HuH-7.5 (cell line): ENCODE results near the gene MRO.
A peak's percentile ranks its signal among the peaks of the same experiment; 100 is the strongest.
"Not testable (repeated sequence)": the region's sequence is repeated elsewhere in the genome, so short reads cannot be mapped to it uniquely, and the experiment has no call there.

Source experiments
- DNase-seq: peaks from one replicate; pipeline ENCODE4 v3.0.0; 2011; ENCODE audit warnings: low spot score

Gene MRO

GRCh38 chr18:50833496-50833895, 13.7 kb upstream of the MRO start:
- DNase-seq: not testable (repeated sequence)

- no peak for DNase-seq
These were observed 12.9 kb upstream of the MRO start for GRCh38 chr18:50832754-50833153.

- no peak for DNase-seq
These were observed 10.7 kb upstream of the MRO start for GRCh38 chr18:50830544-50830943.

GRCh38 chr18:50829644-50830043, 9.8 kb upstream of the MRO start:
- DNase-seq: no peak

- DNase-seq: no peak
These were observed 6.2 kb upstream of the MRO start for GRCh38 chr18:50826027-50826426.

GRCh38 chr18:50825621-50826020, 5.8 kb upstream of the MRO start:
- no peak for DNase-seq

GRCh38 chr18:50822756-50823155, 2.9 kb upstream of the MRO start:
- no peak for DNase-seq

- no peak for DNase-seq
These were observed 1.2 kb upstream of the MRO start for GRCh38 chr18:50820901-50821520.

GRCh38 chr18:50819027-50819727, 639 bp downstream of the MRO start:
- DNase-seq: peak; percentile 29

GRCh38 chr18:50816419-50817166, 3.2 kb downstream of the MRO start:
- no peak for DNase-seq

- no peak for DNase-seq
These were observed 5.4 kb downstream of the MRO start for GRCh38 chr18:50814395-50814794.

- no peak for DNase-seq
These were observed 6.5 kb downstream of the MRO start for GRCh38 chr18:50813353-50813752.

- no peak for DNase-seq
These were observed 7.0 kb downstream of the MRO start for GRCh38 chr18:50812834-50813233.

GRCh38 chr18:50807176-50807575, 12.6 kb downstream of the MRO start:
- no peak for DNase-seq

GRCh38 chr18:50806208-50806616, 13.6 kb downstream of the MRO start:
- no peak for DNase-seq

- DNase-seq: no peak
These were observed 14.1 kb downstream of the MRO start for GRCh38 chr18:50805732-50806131.

GRCh38 chr18:50803592-50803991, 16.2 kb downstream of the MRO start:
- no peak for DNase-seq

GRCh38 chr18:50802141-50802540, 17.7 kb downstream of the MRO start:
- DNase-seq: no peak

GRCh38 chr18:50797142-50797541, 22.7 kb downstream of the MRO start:
- DNase-seq: no peak

GRCh38 chr18:50796495-50796894, 23.3 kb downstream of the MRO start:
- DNase-seq: no peak

GRCh38 chr18:50793641-50794565, 25.9 kb downstream of the MRO start:
- no peak for DNase-seq

GRCh38 chr18:50792885-50793284, 26.9 kb downstream of the MRO start:
- no peak for DNase-seq
